K562 (cell line): ENCODE results near the gene RAP1GAP2. TPM values are rescaled to one million over a fixed set of nuclear protein-coding genes. Genes with fewer than 3 reads are reported as not detected.

Experiments
- ATAC-seq: fragments of 200-7000 bp; cut with Tn5 transposase; 3 replicates; pipeline ENCODE4 v1.9.1; 2020; ENCODE audit warnings: moderate library complexity
- BruUV-seq: library from RNA; stranded (reverse); fragments of 400-500 nt; replicated peaks from 2 replicates; lab custom pipeline; 2021; lab: Mats Ljungman, UMichigan
- CTCF ChIA-PET: fragments of 300-600 bp; formaldehyde crosslinking; extraction: SDS; loops from one replicate; lab custom pipeline; 2021; ENCODE audit warnings: low intra/inter-chr PET ratio; lab: Yijun Ruan, JAX
- POLR2A ChIA-PET: fragments of 300-600, 350-650 bp; sonication (Branson Sonifier 250); formaldehyde crosslinking; extraction: SDS; loops from one replicate; lab custom pipeline; 2021; ENCODE audit warnings: antibody characterized with exemption, inconsistent platforms; lab: Yijun Ruan, JAX
- DNase-seq, 4 experiments: peaks; one replicate each; pipeline versions ENCODE4 v3.0.0 to v3.0.0-alpha.2; 2011 to 2018; ENCODE audit warnings: low spot score in 3 of 4, mixed read lengths in 3 of 4; ENCODE audit errors: extremely low read depth in 1 of 4
- FAIRE-seq: peaks from 2 replicates; lab custom pipeline; 2011; peaks lifted over from hg19 to GRCh38; lab: Jason Lieb, UNC
- H2AFZ ChIP-seq: 2 replicates; pipeline ENCODE4 v1.6.0; 2011; ENCODE audit warnings: low read depth, low read length, control low read depth, inconsistent platforms
- H3K27ac ChIP-seq: fragments of 200-600 bp; 3 replicates; pipeline ENCODE4 v1.8.0; 2011; ENCODE audit warnings: low read depth, mild to moderate bottlenecking, control low read depth, inconsistent platforms, low read length, moderate library complexity, mixed read lengths; ENCODE audit errors: extremely low read depth
- H3K27me3 ChIP-seq, 2 experiments: fragments of 300-600 bp in 1 of 2; 2 replicates in 1 of 2; 3 replicates in 1 of 2; pipeline versions ENCODE4 v1.6.0 to v1.8.0; 2011; ENCODE audit warnings: inconsistent platforms in 2 of 2, low read length in 2 of 2, mild to moderate bottlenecking in 1 of 2, mixed read lengths in 1 of 2, moderate library complexity in 1 of 2; ENCODE audit not compliant: control insufficient read depth in 2 of 2, insufficient read depth in 2 of 2
- H3K36me3 ChIP-seq: fragments of 300-600 bp; 3 replicates; pipeline ENCODE4 v1.8.0; 2011; ENCODE audit warnings: mild to moderate bottlenecking, low read length, inconsistent platforms; ENCODE audit not compliant: control insufficient read depth, insufficient read depth
- H3K4me1 ChIP-seq, 2 experiments: fragments of 200-600 bp in 1 of 2; replicated peaks in 1 of 2; 2 replicates in 1 of 2; 3 replicates in 1 of 2; pipeline versions ENCODE4 v1.5.1 to v1.8.0; 2011; ENCODE audit warnings: inconsistent platforms in 2 of 2, low read length in 2 of 2, mild to moderate bottlenecking in 1 of 2, mixed read lengths in 1 of 2, moderate library complexity in 1 of 2; ENCODE audit not compliant: control insufficient read depth in 2 of 2, insufficient read depth in 2 of 2
- H3K4me2 ChIP-seq: 2 replicates; pipeline ENCODE4 v1.6.1; 2011; ENCODE audit warnings: low read length, control low read depth, inconsistent platforms, mixed read lengths; ENCODE audit not compliant: insufficient read depth
- H3K4me3 ChIP-seq: fragments of 200-600 bp; sonication (generic), shearing (Covaris generic); 2 replicates; pipeline ENCODE4 v1.5.1; 2016; ENCODE audit warnings: control low read depth, inconsistent platforms
- H3K79me2 ChIP-seq: fragments of 200-600 bp; 3 replicates; pipeline ENCODE4 v1.8.0; 2011; ENCODE audit warnings: low read length, inconsistent platforms; ENCODE audit not compliant: control insufficient read depth, insufficient read depth
- H3K9ac ChIP-seq, 2 experiments: 2 replicates each; pipeline versions ENCODE4 v1.6.0 to v1.6.1; 2011; ENCODE audit warnings: low read depth in 2 of 2, low read length in 2 of 2, control low read depth in 1 of 2, inconsistent platforms in 1 of 2, mild to moderate bottlenecking in 1 of 2, mixed read lengths in 1 of 2; ENCODE audit not compliant: insufficient read depth in 1 of 2
- H3K9me1 ChIP-seq: one replicate; pipeline ENCODE4 v1.6.0; 2011; ENCODE audit warnings: inconsistent platforms, mild to moderate bottlenecking, low read length, moderate library complexity; ENCODE audit not compliant: control insufficient read depth, insufficient read depth
- H3K9me3 ChIP-seq: replicated peaks from 2 replicates; pipeline ENCODE4 v1.5.1; 2011; ENCODE audit warnings: low read depth, low read length, inconsistent platforms; ENCODE audit not compliant: control insufficient read depth, insufficient read depth
- H4K20me1 ChIP-seq: replicated peaks from 2 replicates; pipeline ENCODE4 v1.6.1; 2011; ENCODE audit warnings: low read length, inconsistent platforms, mixed read lengths; ENCODE audit not compliant: control insufficient read depth, insufficient read depth
- FOXA3 ChIP-seq, 2 experiments: fragments of 450-650 bp in 1 of 2; sonication (generic) in 1 of 2; formaldehyde crosslinking; IDR thresholded peaks in 1 of 2; conservative IDR thresholded peaks in 1 of 2; 2 replicates each; pipeline versions ENCODE4 v1.4.0 to v1.8.0; 2020 to 2022; ENCODE audit warnings: mild to moderate bottlenecking in 2 of 2, missing genetic modification reagents in 1 of 2
- HLTF ChIP-seq: fragments of 450-650 bp; IDR thresholded peaks from 2 replicates; pipeline ENCODE4 v1.6.1; 2016
- KLF13 ChIP-seq: fragments of 450-650 bp; IDR thresholded peaks from 2 replicates; pipeline ENCODE4 v1.6.1; 2016; ENCODE audit warnings: missing genetic modification characterization, low read depth, mild to moderate bottlenecking, missing compliant biosample characterization, moderate library complexity, borderline replicate concordance
- LEF1 ChIP-seq: fragments of 450-650 bp; IDR thresholded peaks from 2 replicates; pipeline ENCODE4 v1.6.1; 2016; ENCODE audit warnings: mild to moderate bottlenecking
- MITF ChIP-seq: IDR thresholded peaks from 2 replicates; pipeline ENCODE4 v1.6.1; 2014; ENCODE audit warnings: antibody characterized with exemption
- SMAD2 ChIP-seq: fragments of 150-350 bp; IDR thresholded peaks from 2 replicates; pipeline ENCODE4 v1.6.1; 2014; ENCODE audit warnings: low read depth, mild to moderate bottlenecking, low read length
- U2AF1 ChIP-seq: fragments of 200-400 bp; formaldehyde crosslinking; optimal IDR thresholded peaks from 2 replicates; pipeline ENCODE3; 2017; ENCODE audit warnings: mild to moderate bottlenecking, low read depth, low read length, moderate library complexity
- ZFP1 ChIP-seq: fragments of 450-650 bp; formaldehyde crosslinking; IDR thresholded peaks from 2 replicates; pipeline ENCODE4 v1.4.0; 2020; ENCODE audit warnings: mild to moderate bottlenecking, mixed read lengths
- ZNF583 ChIP-seq: fragments of 250-450 bp; sonication (Bioruptor Pico); IDR thresholded peaks from 2 replicates; pipeline ENCODE4 v1.4.0; 2020
- ZNF695 ChIP-seq: fragments of 450-650 bp; formaldehyde crosslinking; IDR thresholded peaks from 2 replicates; pipeline ENCODE4 v1.4.0; 2020; ENCODE audit warnings: mild to moderate bottlenecking, moderate library complexity
- WGBS: fragments of 100-300 bp; shearing (Covaris generic); methylation state at CpG from one replicate; pipeline ENCODE4 v1.1.6; 2016; ENCODE audit warnings: low coverage, mixed read lengths; ENCODE audit not compliant: insufficient coverage; ENCODE audit errors: missing lambda C conversion rate; 5-methylcytosine and 5-hydroxymethylcytosine counted together
- in situ Hi-C: fragments of 300-500 bp; cut with MboI; formaldehyde crosslinking; loops from 4 replicates; pipeline ENCODE4 v1.15.0; 2018; ENCODE audit warnings: inconsistent platforms, mixed read lengths
- intact Hi-C: fragments of 100-400 bp; cut with micrococcal nuclease; formaldehyde crosslinking; loops from 2 replicates; pipeline ENCODE4 v1.14.2; 2022
- polyA plus RNA-seq, 8 experiments: library from polyadenylated mRNA; depleted of rRNA in 4 of 8; stranded (reverse) in 5 of 8; unstranded in 3 of 8; fragments of >200 nt; fragmentation: Nextera tagmentation in 2 of 8; fragmentation: Illumina TruSeq in 1 of 8; extraction: Ambion mirVana in 2 of 8; extraction: Trizol in 1 of 8; gene quantifications; 2 replicates each; pipeline versions ENCODE4 v1.2.1 to v1.2.3, GENCODE V29; 2011 to 2014; ENCODE audit warnings: inconsistent platforms in 1 of 8, missing spikeins in 1 of 8
- total RNA-seq, 7 experiments: library from RNA; depleted of rRNA in 6 of 7; stranded (reverse); fragments of >200 nt in 6 of 7; fragmentation: Illumina TruSeq in 2 of 7; extraction: Trizol in 2 of 7; gene quantifications; 2 replicates each; pipeline versions ENCODE4 v1.2.1 to v1.2.3, GENCODE V29; 2011 to 2021; ENCODE audit warnings: low replicate concordance in 1 of 7

The RAP1GAP2 gene
- total and polyA plus RNA-seq, 9 of the 15 experiments (the other 6 are each of a cell fraction or from before 2014, with no cell fraction given), result 0.01 to 1.3 (median 0.42) TPM; not detected in 1

- no peaks in the 10 kb centered on the region for H3K9me1 ChIP-seq
- POLR2A ChIA-PET, result no interaction called here
- no peak overlapping the region for H3K4me2 ChIP-seq
- BruUV-seq, result no TSS peak
- CTCF ChIA-PET, result no interaction called here
- H3K9ac ChIP-seq, result no peak overlapping the region
- in situ Hi-C loops, result no loop called here
- H3K4me1 ChIP-seq, result no peaks in the 10 kb centered on the region
- no peak overlapping the region for H3K4me3 ChIP-seq
- ATAC-seq (no peak), DNase-seq (no peak), FAIRE-seq (no peak)
- no peaks in the 10 kb centered on the region; the same call in 1 of the 2 replicates for H4K20me1 ChIP-seq
- no peak overlapping the region for H2AFZ ChIP-seq
- no peak for TF ChIP-seq ZFP1 (CRISPR knock-in tag)
- no peak for TF ChIP-seq ZNF583 (CRISPR knock-in tag)
- TF ChIP-seq HLTF, result no peak
- no peak for TF ChIP-seq SMAD2
- TF ChIP-seq FOXA3 (CRISPR knock-in tag; conservative IDR thresholded peaks at IDR 0.05 in 1 of 2, IDR thresholded peaks at IDR 0.05 in 1 of 2), result no peak
- TF ChIP-seq U2AF1, result no peak
- TF ChIP-seq MITF, result no peak
- no peak for TF ChIP-seq LEF1
- TF ChIP-seq ZNF695 (CRISPR knock-in tag), result no peak
- TF ChIP-seq KLF13 (tag), result no peak
- intact Hi-C loops, result no loop called here
- no peak overlapping the region for H3K27ac ChIP-seq
- no peaks in the 10 kb centered on the region for H3K9me3 ChIP-seq
- no peaks in the 10 kb centered on the region for H3K36me3 ChIP-seq
- WGBS, result 0% methylated on average over 2 of the region's 6 CpGs
- no peaks in the 10 kb centered on the region for H3K79me2 ChIP-seq
- H3K27me3 ChIP-seq, result peaks cover 2 to 39% of the 10 kb centered on the region in 2 experiments; a peak in 3 of 5 replicates
Observed at GRCh38 chr17:2964028-2964356, 167.8 kb downstream of the RAP1GAP2 start.
